ENCODE data around the gene SEMA4D.
A peak's percentile ranks its signal among the peaks of the same experiment; 100 is the strongest.
"Not testable (repeated sequence)": the region's sequence is repeated elsewhere in the genome, so short reads cannot be mapped to it uniquely, and the experiment has no call there.

The SEMA4D gene

GRCh38 chr9:89346696-89347095 is 151.2 kb downstream of the SEMA4D start:
- DNase-seq, result no peak

DNA sequence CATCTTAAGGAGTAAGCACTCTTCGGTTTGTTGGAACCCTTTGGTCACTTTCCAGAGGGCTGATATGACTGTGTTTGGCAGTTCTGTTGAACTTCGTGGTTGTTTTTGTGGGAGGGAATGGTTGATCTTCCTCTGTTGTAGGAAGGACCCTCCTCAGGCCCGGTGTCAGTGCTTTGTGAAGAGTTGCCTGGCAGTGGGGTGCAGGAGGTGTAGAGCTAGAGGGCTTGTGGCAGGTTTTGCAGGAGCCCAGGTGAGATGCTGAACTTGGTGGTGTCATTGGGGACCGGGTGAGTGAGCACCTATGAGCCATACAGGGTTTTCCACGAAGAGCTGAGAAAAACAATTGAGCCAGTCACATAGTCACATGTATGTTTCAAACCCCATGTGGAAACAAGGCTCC is 152.4 kb downstream of the SEMA4D start:
- no peak for DNase-seq

DNA sequence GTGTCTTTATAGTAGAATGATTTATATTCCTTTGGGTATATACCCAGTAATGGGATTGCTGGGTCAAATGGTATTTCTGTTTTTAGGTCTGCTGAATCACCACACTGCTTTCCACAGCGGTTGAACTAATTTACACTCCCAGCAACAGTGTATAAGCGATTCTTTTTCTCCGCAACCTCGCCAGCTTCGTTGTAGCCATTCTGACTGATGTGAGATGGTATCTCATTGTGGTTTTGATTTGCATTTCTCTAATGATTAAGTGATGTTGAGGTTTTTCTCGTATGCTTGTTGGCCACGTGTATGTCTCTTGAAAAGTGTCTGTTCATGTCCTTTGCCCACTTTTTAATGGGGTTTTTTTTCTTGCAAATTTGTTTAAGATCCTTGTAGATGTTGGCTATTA is 154.1 kb downstream of the SEMA4D start:
- DNase-seq, result not testable (repeated sequence)

DNA sequence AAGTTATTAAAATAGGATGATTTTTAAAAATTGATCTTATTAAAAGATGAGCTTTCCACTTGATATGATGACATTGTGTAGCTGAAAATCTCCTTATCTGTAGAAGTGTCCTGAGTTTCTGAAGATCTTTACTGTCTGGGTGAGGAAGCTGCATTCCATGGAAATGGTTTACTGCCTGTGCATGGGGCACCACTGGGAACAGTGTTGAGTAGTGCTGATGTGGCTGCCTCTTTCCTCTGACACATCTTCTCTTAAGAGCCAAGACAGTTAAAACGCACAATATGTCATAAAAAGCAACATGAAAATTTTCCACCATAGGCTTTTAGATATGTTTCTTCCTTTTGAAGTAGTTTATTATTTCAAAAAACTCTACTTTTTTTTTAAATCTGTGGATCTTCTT is 155.0 kb downstream of the SEMA4D start:
- no peak for DNase-seq

DNA sequence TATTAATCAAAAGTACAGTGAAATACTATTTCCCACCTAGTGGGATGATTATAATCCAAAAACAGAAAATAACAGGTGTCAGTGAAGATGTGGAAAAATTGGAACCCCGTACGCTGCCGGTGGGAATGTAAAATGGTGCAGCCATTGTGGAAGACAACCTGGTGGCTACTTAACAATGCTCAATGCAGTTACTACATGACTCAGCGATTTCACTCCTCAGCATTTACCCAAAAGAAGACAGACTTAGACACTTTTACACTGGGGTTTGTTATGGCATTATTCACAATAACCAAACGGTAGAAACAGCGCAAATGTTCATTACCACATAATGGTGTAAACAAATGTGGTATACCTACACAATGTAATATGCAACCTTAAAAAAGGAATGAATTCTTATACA is 155.7 kb downstream of the SEMA4D start:
- DNase-seq, result no peak

- no peak for DNase-seq
These were observed 157.6 kb downstream of the SEMA4D start for GRCh38 chr9:89340332-89340731.

- no peak for DNase-seq
These were observed 158.1 kb downstream of the SEMA4D start for GRCh38 chr9:89339807-89340206.

GRCh38 chr9:89330513-89330912 is 167.4 kb downstream of the SEMA4D start:
- DNase-seq, result no peak

- no peak for DNase-seq
These were observed 168.0 kb downstream of the SEMA4D start for GRCh38 chr9:89329917-89330316.

DNA sequence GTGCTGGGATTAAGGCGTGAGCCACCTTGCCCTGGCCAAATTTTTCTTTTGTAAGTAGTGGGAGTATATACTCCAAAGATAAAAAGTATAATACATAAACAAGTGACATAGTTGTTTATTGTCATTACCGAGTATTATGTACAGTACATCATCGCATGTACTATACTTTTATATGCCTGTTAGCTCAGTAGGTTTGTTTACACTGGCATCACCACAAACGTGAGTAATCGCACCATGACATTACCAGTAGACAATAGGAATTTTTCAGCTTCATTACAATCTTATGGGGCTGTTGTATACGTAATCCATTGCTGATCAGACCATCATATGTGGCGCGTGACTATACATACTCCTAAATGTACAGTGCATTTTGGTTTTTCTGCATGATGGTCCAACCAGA is 169.8 kb downstream of the SEMA4D start:
- DNase-seq, result no peak

DNA sequence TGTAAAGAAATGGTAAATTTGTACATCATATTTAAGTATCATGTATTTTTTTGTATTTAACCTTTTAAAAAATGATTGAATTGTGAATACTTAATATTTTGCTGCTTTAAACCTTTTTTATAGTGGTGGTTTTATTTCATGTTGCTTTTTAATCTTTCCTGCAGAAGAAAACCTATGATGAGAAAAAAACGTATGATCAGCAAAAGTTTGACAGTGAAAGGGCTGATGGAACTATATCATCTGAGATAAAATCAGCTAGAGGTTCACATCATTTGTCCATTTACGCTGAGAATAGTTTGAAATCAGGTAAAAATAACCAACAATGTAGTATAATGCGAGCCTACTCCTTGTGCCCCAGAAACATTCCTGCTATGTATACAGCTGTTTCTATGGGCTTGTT is 172.2 kb downstream of the SEMA4D start:
- no peak for DNase-seq

DNA sequence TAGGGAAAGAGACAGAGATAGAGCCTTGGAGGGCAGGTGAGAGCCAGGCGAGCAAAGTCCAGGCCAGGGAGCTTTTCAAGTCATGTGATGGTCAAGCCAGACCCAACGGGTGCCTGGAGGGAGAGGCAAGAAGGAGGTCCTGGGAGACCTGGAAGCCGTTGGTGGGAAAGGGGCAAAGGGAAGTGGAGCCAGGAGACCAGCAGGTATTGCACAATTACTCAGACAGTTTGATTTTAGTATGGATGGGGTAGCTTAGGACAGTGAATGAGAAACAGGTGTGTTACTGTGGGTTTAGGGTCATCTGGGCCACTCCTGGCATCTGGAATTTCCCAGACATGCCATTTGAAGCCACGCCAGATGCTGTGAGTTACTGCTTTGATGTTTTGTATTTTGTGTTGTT is 174.5 kb downstream of the SEMA4D start:
- DNase-seq, result no peak

GRCh38 chr9:89319015-89319905 is 178.7 kb downstream of the SEMA4D start:
- DNase-seq, result no peak

GRCh38 chr9:89318123-89319014 is 179.5 kb downstream of the SEMA4D start, which contains the start of gene SECISBP2:
Gene SECISBP2, plus strand, starts transcription at chr9:89318500. Its CDS starts 77 bp downstream, at chr9:89318577.
- DNase-seq, result peak; percentile 88

- DNase-seq, result peak; percentile 7
These were observed 180.6 kb downstream of the SEMA4D start for GRCh38 chr9:89317282-89317681.

DNA sequence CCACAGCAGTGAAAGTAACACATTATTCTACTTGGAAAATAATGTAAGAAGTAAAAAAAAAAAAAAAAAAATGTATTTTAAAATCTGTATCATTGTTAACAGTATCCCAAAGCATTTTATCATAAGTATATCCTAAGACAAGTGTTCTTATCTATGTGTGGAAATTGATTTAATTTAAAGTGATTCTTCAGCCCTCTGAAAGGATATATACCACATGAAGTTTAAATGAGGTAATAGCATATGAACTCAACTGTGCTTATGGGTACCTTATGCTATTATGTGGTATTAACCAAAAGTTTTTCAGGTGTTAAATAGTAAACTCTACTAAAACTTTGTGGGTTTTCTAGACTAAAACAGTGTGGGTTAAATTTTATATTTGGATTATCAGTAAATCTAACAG is 182.4 kb downstream of the SEMA4D start:
- no peak for DNase-seq

GRCh38 chr9:89314955-89315354 is 183.0 kb downstream of the SEMA4D start:
- DNase-seq, result no peak

GRCh38 chr9:89313842-89314241 is 184.1 kb downstream of the SEMA4D start:
- DNase-seq, result no peak

DNA sequence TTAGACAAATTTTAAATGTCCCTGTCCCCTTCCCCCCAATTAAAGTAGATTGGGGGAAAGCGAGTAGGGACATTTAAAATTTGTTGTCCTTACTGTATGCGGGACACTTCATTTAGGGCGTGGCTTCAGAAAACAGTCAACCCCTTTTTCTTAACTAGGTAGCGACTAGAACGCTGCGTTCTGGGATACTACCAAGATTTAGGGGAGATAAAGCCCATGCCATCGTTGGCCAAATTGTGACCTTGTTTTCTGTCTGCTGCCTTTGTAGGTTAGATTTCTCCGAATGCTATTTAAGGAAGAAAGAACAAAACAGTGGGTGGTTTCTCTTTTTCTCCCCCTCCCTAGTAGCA is 185.7 kb downstream of the SEMA4D start:
- no peak for DNase-seq

DNA sequence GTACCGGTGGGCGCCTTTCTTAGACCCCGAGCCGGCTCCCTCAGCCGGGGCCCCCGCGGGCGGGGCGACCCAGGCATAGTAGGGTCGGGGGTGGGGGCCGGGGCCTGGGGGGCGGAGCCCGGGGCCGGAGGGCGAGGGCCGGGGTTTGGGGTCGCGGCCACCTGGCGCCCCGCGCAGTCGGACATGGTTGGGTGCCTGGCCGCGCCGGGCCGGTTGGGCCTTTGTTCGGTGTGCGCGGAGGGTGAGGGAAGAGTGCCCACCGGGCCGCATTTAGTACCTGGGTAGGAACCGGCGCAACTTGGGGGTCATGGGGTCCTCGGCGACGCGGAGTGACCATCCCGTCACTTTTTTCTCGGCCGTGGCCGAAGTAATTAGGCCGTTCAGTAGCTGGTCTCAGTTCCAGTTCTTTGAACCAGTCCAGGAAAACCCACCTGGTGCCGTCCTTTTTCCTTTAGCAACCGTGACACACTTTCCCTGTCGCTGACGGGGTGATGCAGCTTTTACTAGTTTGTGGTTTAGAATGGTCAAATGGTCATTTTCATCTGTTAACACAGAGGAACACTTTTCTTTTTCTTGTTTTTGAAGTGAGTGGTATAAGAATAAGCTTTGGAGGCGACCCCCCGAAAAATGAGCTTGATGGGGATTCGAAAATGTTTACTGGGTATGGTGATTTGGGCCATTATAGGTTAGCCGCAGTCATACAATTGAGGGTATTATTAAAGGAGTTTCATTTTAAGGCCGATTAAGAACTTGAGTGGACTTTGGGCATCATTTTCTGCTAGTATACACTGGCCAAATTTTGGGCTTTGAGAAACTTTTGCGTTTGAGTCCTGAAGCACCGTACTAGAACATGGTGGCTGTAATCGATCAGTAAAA is 186.3 kb downstream of the SEMA4D start:
- no peak for DNase-seq

All from KG1 (cell line).